ENCODE measurements around the gene SPP1. TPM values are rescaled to one million over a fixed set of nuclear protein-coding genes. Genes with fewer than 3 reads are reported as not detected.

SPP1 gene
- polyA plus RNA-seq, 2 donors: 0.59 to 1.6 TPM

DNA sequence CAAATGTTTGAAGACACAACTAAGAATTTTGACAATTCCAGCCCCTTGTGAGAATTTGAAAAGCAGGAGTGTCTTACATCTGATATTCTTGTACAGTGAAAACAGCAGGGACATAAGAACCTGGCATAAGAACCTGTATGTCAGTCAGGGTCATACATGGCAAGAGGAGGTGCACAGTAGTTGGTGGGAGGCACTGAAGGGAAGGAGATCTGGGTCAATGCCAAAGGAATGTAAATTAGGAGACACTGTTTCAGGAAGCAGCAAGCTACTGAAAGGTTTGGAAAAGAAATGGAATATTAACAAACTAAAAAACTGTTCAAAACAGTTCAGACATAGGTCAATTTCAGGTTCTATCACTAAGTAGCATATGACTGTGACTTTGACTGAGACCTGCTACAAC, 25.0 kb upstream of the SPP1 start:
- Histone ChIP-seq H3K9me3 (ENCODE audit: control insufficient read depth in 2 of 2, insufficient read depth in 1 of 2, low read depth in 1 of 2, low read length in 1 of 2) (peaks cover 0 to 2% of the 10 kb centered on the region in 2 donors), H3K36me3 (ENCODE audit: control insufficient read depth in 2 of 2, insufficient read depth in 2 of 2, low read length in 1 of 2) (no peaks in the 10 kb centered on the region), H3K4me1 (ENCODE audit: control insufficient read depth in 2 of 2, insufficient read depth in 2 of 2, low read length in 1 of 2) (no peaks in the 10 kb centered on the region), H3K27me3 (ENCODE audit: control insufficient read depth in 1 of 2, insufficient read depth in 2 of 2, low read length in 2 of 2) (no peaks in the 10 kb centered on the region), H3K4me3 (ENCODE audit: low read depth in 1 of 2, low read length in 2 of 2) (no peak overlapping the region), H3K27ac (ENCODE audit: low read depth in 2 of 2, low read length in 1 of 2) (no peak overlapping the region)

DNA sequence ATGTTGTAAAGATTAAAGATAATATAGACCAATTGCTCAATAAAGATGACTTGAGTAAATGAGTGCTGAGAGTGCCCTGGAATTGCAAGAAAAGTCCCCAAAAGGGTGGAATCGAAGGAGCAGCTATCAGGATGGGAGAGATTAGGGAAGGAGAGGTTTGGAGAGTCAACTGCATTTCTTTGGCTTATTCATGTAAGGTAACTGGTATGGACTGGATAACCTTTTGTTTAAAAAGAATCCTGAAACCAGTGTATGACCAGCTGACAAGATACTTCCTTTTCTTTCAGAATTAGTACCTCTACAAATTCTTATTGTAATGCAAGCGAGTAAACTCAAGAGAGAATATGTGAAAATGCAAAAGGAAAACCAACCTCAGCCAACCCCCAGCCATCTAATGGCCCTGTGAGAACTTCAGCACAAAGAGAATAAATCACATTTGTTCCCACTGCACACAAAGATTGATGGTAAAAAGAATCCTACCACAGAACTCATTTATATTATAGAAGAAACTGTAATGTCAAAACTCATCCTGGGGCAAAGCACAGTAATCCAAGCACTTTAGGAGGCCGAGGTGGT, 24.5 kb upstream of the SPP1 start:
- 77 to 82% methylated on average over 3 of the region's 3 CpGs for WGBS, 2 donors
- H3K36me3 ChIP-seq (ENCODE audit: control insufficient read depth in 2 of 2, insufficient read depth in 2 of 2, low read length in 1 of 2): no peaks in the 10 kb centered on the region
- H3K9me3 ChIP-seq (ENCODE audit: control insufficient read depth in 2 of 2, insufficient read depth in 1 of 2, low read depth in 1 of 2, low read length in 1 of 2): peaks cover 0 to 2% of the 10 kb centered on the region in 2 donors
- no peaks in the 10 kb centered on the region for H3K4me1 ChIP-seq (ENCODE audit: control insufficient read depth in 2 of 2, insufficient read depth in 2 of 2, low read length in 1 of 2)
- no peak overlapping the region for H3K4me3 ChIP-seq (ENCODE audit: low read depth in 1 of 2, low read length in 2 of 2)
- no peak overlapping the region for H3K27ac ChIP-seq (ENCODE audit: low read depth in 2 of 2, low read length in 1 of 2)
- no peaks in the 10 kb centered on the region for H3K27me3 ChIP-seq (ENCODE audit: control insufficient read depth in 1 of 2, insufficient read depth in 2 of 2, low read length in 2 of 2)

DNA sequence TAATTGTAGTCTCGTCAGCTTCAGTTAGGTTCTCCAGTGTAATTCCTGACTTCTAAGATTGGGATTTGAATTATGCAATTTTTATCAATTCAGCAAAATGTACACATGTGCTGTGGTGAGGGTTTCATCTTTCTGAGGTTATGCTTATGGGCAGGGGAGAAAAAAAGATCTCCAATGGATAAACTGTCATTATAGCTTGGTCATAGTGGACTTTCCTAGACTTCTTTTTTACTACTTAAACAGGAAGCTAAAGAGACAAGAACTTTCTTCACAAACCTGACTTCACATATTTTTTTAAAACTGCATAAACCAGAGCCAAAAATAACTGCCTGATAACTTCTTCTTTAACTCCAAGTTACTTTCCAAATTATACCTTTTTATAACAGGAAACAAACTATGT, 21.7 kb upstream of the SPP1 start:
- Histone ChIP-seq H3K27ac (ENCODE audit: low read depth in 2 of 2, low read length in 1 of 2) (no peak overlapping the region), H3K4me3 (ENCODE audit: low read depth in 1 of 2, low read length in 2 of 2) (no peak overlapping the region), H3K27me3 (ENCODE audit: control insufficient read depth in 1 of 2, insufficient read depth in 2 of 2, low read length in 2 of 2) (no peaks in the 10 kb centered on the region), H3K9me3 (ENCODE audit: control insufficient read depth in 2 of 2, insufficient read depth in 1 of 2, low read depth in 1 of 2, low read length in 1 of 2) (peaks cover 0 to 2% of the 10 kb centered on the region in 2 donors), H3K4me1 (ENCODE audit: control insufficient read depth in 2 of 2, insufficient read depth in 2 of 2, low read length in 1 of 2) (no peaks in the 10 kb centered on the region), H3K36me3 (ENCODE audit: control insufficient read depth in 2 of 2, insufficient read depth in 2 of 2, low read length in 1 of 2) (no peaks in the 10 kb centered on the region)
- WGBS, 2 donors: 86 to 89% methylated on average over 1 of the region's 1 CpG

DNA sequence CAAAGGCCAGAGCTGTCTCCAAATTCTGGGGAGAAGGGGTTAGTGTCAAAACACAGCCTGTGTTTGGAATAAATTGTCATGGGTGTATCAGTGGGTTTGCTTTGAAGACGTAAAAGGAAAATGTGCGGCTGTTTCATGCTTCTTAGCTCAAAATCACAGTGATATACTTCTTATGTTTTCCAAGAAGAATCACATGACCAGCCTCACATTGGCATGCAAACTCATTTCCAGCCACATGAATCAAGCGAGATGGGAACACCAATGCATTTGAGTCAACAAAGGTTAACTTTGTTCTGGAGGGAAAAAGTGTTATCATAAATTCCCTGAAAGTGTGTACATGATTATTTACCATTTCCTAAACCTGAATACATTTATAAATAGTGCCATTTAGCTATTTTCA, 19.0 kb upstream of the SPP1 start:
- Histone ChIP-seq H3K9me3 (ENCODE audit: control insufficient read depth in 2 of 2, insufficient read depth in 1 of 2, low read depth in 1 of 2, low read length in 1 of 2) (no peaks in the 10 kb centered on the region), H3K27ac (ENCODE audit: low read depth in 2 of 2, low read length in 1 of 2) (no peak overlapping the region), H3K27me3 (ENCODE audit: control insufficient read depth in 1 of 2, insufficient read depth in 2 of 2, low read length in 2 of 2) (no peaks in the 10 kb centered on the region), H3K4me3 (ENCODE audit: low read depth in 1 of 2, low read length in 2 of 2) (no peak overlapping the region), H3K36me3 (ENCODE audit: control insufficient read depth in 2 of 2, insufficient read depth in 2 of 2, low read length in 1 of 2) (no peaks in the 10 kb centered on the region), H3K4me1 (ENCODE audit: control insufficient read depth in 2 of 2, insufficient read depth in 2 of 2, low read length in 1 of 2) (no peaks in the 10 kb centered on the region)
- 71 to 78% methylated on average over 3 of the region's 3 CpGs for WGBS, 2 donors

DNA sequence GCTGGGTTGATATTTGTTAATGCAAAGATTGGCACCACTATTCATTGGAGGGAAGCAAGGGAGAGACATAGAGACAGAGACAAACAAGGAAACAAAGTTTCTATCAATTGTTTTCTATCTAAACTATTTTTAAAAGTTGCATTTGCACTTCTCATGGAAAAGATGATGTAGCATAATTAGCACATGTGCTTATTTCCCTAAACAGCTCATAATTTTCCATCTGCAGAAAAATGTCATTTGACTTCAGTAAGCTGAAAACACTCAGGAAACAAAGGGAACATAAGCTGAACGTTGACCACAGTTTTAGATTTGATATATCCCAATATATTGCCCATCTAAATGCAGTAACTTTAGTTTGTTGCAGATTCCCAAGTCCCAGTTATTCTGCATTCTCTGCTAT, 18.5 kb upstream of the SPP1 start:
- Histone ChIP-seq H3K4me3 (ENCODE audit: low read depth in 1 of 2, low read length in 2 of 2) (no peak overlapping the region), H3K36me3 (ENCODE audit: control insufficient read depth in 2 of 2, insufficient read depth in 2 of 2, low read length in 1 of 2) (no peaks in the 10 kb centered on the region), H3K9me3 (ENCODE audit: control insufficient read depth in 2 of 2, insufficient read depth in 1 of 2, low read depth in 1 of 2, low read length in 1 of 2) (no peaks in the 10 kb centered on the region), H3K27ac (ENCODE audit: low read depth in 2 of 2, low read length in 1 of 2) (no peak overlapping the region), H3K27me3 (ENCODE audit: control insufficient read depth in 1 of 2, insufficient read depth in 2 of 2, low read length in 2 of 2) (no peaks in the 10 kb centered on the region), H3K4me1 (ENCODE audit: control insufficient read depth in 2 of 2, insufficient read depth in 2 of 2, low read length in 1 of 2) (no peaks in the 10 kb centered on the region)
- 47 to 50% methylated on average over 1 of the region's 1 CpG for WGBS, 2 donors

DNA sequence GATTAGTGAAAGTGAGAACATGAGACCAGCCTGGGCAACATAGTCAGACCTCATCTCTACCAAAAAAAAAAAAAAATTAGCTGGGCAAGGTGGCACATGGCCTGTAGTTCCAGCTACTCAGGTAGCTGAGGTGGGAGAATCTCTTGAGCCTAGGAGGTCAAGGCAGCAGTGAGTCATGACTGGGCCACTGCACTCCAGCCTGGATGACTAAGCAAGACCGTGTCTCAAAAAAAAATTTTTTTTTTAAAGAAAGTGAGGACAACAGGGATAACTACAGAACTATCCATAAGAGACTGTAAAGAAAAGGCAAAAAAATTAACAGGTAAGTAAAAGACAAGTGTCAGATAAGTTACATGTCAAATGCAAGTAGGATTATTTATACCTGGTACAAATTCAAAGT, 13.5 kb upstream of the SPP1 start:
- Histone ChIP-seq H3K4me1 (ENCODE audit: control insufficient read depth in 2 of 2, insufficient read depth in 2 of 2, low read length in 1 of 2) (no peaks in the 10 kb centered on the region), H3K27ac (ENCODE audit: low read depth in 2 of 2, low read length in 1 of 2) (no peak overlapping the region), H3K36me3 (ENCODE audit: control insufficient read depth in 2 of 2, insufficient read depth in 2 of 2, low read length in 1 of 2) (no peaks in the 10 kb centered on the region), H3K27me3 (ENCODE audit: control insufficient read depth in 1 of 2, insufficient read depth in 2 of 2, low read length in 2 of 2) (no peaks in the 10 kb centered on the region), H3K9me3 (ENCODE audit: control insufficient read depth in 2 of 2, insufficient read depth in 1 of 2, low read depth in 1 of 2, low read length in 1 of 2) (peaks cover 2 to 3% of the 10 kb centered on the region in 2 donors), H3K4me3 (ENCODE audit: low read depth in 1 of 2, low read length in 2 of 2) (no peak overlapping the region)
- WGBS, 2 donors: 38 to 43% methylated on average over 1 of the region's 1 CpG

DNA sequence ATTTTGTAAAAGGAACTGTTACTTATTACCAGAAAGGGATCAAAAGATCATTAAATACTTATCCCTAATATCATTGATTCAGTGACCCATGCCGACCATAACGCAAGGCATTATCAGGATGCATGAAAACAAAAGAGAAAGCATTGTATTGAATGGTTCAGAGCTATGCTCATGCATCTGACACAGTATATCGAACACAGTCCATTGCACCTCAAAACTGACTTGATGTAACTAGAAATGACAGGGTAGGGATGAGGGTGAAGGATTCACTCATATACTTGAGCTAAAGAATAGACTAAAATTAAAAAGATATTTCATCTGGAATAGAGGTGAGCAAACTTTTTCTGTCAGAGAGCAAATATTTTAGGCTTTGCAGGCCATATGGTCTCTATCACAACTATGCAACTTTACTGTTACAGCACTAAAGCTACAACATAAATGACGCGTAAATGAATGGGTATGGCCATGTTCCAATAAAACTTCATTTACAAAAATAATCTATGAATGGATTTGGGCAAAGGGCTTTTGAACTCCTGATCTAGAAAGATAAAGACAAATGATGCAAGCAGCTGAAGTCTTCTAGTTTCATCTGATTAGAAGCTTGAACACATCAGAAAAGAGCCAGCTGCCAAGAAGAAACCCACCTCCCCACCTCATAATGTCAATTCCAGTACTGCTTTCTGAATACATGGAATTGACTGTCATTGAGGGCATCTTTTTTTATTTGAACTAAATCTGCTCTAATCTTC, 12.9 kb upstream of the SPP1 start:
- no peaks in the 10 kb centered on the region for H3K4me1 ChIP-seq (ENCODE audit: control insufficient read depth in 2 of 2, insufficient read depth in 2 of 2, low read length in 1 of 2)
- H3K4me3 ChIP-seq (ENCODE audit: low read depth in 1 of 2, low read length in 2 of 2): no peak overlapping the region
- H3K36me3 ChIP-seq (ENCODE audit: control insufficient read depth in 2 of 2, insufficient read depth in 2 of 2, low read length in 1 of 2): no peaks in the 10 kb centered on the region
- H3K27ac ChIP-seq (ENCODE audit: low read depth in 2 of 2, low read length in 1 of 2): no peak overlapping the region
- peaks cover 2 to 3% of the 10 kb centered on the region in 2 donors for H3K9me3 ChIP-seq (ENCODE audit: control insufficient read depth in 2 of 2, insufficient read depth in 1 of 2, low read depth in 1 of 2, low read length in 1 of 2)
- WGBS, 2 donors: 70 to 74% methylated on average over 5 of the region's 5 CpGs
- no peaks in the 10 kb centered on the region for H3K27me3 ChIP-seq (ENCODE audit: control insufficient read depth in 1 of 2, insufficient read depth in 2 of 2, low read length in 2 of 2)

DNA sequence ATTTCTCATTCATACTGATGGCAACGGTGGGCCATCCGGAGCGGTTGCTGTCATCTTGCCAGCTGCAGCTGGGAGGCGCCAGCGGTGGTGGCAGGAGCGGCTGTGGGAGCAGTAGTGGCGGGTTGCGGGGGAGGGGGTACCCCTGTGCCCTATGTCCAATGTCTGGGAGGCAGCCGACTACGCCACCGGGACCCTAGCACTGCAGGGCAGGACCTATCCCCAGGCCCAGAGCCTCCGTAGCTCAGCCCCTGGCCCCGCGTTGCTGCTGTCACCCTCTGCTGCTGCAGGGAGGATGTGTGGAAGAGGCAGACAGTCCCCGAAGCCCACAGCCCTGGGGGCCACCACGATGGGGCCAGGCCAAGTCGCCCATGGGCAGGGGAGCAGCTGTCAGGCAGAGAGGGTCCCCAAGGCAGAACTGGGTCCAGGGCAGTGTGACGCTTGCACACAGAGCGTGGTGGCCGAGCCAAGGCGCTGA, 10.0 kb upstream of the SPP1 start:
- Histone ChIP-seq H3K27me3 (ENCODE audit: control insufficient read depth in 1 of 2, insufficient read depth in 2 of 2, low read length in 2 of 2) (no peaks in the 10 kb centered on the region), H3K27ac (ENCODE audit: low read depth in 2 of 2, low read length in 1 of 2) (no peak overlapping the region), H3K4me3 (ENCODE audit: low read depth in 1 of 2, low read length in 2 of 2) (no peak overlapping the region), H3K36me3 (ENCODE audit: control insufficient read depth in 2 of 2, insufficient read depth in 2 of 2, low read length in 1 of 2) (no peaks in the 10 kb centered on the region), H3K4me1 (ENCODE audit: control insufficient read depth in 2 of 2, insufficient read depth in 2 of 2, low read length in 1 of 2) (no peaks in the 10 kb centered on the region), H3K9me3 (ENCODE audit: control insufficient read depth in 2 of 2, insufficient read depth in 1 of 2, low read depth in 1 of 2, low read length in 1 of 2) (peaks cover 2 to 3% of the 10 kb centered on the region in 2 donors)
- WGBS, 2 donors: 90 to 92% methylated on average over 21 of the region's 21 CpGs

DNA sequence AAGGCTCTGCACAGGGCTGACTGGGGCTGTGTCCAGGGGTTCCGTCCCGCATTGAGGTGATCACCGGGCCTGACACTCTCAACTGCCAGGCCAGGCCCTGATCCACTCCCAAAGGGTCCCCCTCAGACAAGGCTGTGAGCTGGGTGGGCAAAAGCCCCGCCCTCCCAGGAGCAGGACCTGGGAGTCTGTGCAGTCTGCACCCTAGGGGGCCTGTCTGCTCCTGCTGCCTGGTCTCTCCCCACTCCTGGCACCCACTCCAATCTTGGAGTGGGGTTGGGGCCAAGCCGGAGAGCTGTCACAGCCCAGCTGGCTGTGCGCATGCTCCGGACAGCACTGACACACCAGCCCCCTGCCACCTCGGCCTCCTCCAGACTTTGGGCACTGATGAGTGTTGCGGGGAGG, 9.4 kb upstream of the SPP1 start:
- WGBS, 2 donors: 95 to 96% methylated on average over 9 of the region's 9 CpGs
- Histone ChIP-seq H3K27ac (ENCODE audit: low read depth in 2 of 2, low read length in 1 of 2) (no peak overlapping the region), H3K4me1 (ENCODE audit: control insufficient read depth in 2 of 2, insufficient read depth in 2 of 2, low read length in 1 of 2) (no peaks in the 10 kb centered on the region), H3K36me3 (ENCODE audit: control insufficient read depth in 2 of 2, insufficient read depth in 2 of 2, low read length in 1 of 2) (no peaks in the 10 kb centered on the region), H3K4me3 (ENCODE audit: low read depth in 1 of 2, low read length in 2 of 2) (no peak overlapping the region), H3K9me3 (ENCODE audit: control insufficient read depth in 2 of 2, insufficient read depth in 1 of 2, low read depth in 1 of 2, low read length in 1 of 2) (peaks cover 2 to 3% of the 10 kb centered on the region in 2 donors), H3K27me3 (ENCODE audit: control insufficient read depth in 1 of 2, insufficient read depth in 2 of 2, low read length in 2 of 2) (no peaks in the 10 kb centered on the region)

DNA sequence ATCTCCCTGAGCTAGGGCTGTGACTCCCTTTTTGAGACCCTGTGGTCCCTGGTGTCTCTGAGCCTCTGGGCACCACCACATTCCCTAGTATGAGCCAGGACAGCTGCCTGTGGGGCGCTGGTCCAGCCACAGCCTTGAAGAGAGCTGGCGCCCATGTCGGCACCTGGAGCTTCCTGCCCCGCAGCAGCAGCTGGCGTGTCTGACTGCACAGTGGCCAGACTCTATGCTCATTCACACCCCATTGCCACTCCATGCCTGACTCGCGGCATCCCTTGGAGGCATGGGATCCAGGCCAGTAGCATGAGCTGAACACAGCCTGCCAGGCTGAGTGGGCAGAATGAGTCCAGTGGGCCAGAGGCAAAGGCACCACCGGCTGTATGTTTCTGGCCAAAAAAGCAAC, 8.3 kb upstream of the SPP1 start:
- Histone ChIP-seq H3K36me3 (ENCODE audit: control insufficient read depth in 2 of 2, insufficient read depth in 2 of 2, low read length in 1 of 2) (no peaks in the 10 kb centered on the region), H3K4me3 (ENCODE audit: low read depth in 1 of 2, low read length in 2 of 2) (no peak overlapping the region), H3K27ac (ENCODE audit: low read depth in 2 of 2, low read length in 1 of 2) (no peak overlapping the region), H3K27me3 (ENCODE audit: control insufficient read depth in 1 of 2, insufficient read depth in 2 of 2, low read length in 2 of 2) (no peaks in the 10 kb centered on the region), H3K9me3 (ENCODE audit: control insufficient read depth in 2 of 2, insufficient read depth in 1 of 2, low read depth in 1 of 2, low read length in 1 of 2) (peaks cover 2 to 3% of the 10 kb centered on the region in 2 donors), H3K4me1 (ENCODE audit: control insufficient read depth in 2 of 2, insufficient read depth in 2 of 2, low read length in 1 of 2) (no peaks in the 10 kb centered on the region)
- 58 to 72% methylated on average over 8 of the region's 8 CpGs for WGBS, 2 donors

All from esophagus (tissue), 2 donors.